A549 (cell line): Measurements from ENCODE around the gene MIEF1. TPM values are rescaled to one million over a fixed set of nuclear protein-coding genes. Genes with fewer than 3 reads are reported as not detected.
A peak's percentile ranks its signal among the peaks of the same experiment; 100 is the strongest.

Experiments
- ATAC-seq, 2 experiments: fragments of 200-7000 bp in 1 of 2; fragments of >200 bp in 1 of 2; cut with Nextera tagmentation in 1 of 2; cut with Tn5 transposase in 1 of 2; 3 replicates each; pipeline versions ENCODE4 v1.8.0 to v1.9.1; 2018 to 2020; ENCODE audit warnings: mild to moderate bottlenecking in 1 of 2, moderate library complexity in 1 of 2
- CTCF ChIA-PET: fragments of 300-600 bp; sonication (Branson Sonifier 250); formaldehyde crosslinking; extraction: SDS; loops from one replicate; lab custom pipeline; 2021; ENCODE audit warnings: antibody characterized with exemption, inconsistent platforms; lab: Yijun Ruan, JAX
- POLR2A ChIA-PET: fragments of 350-600 bp; formaldehyde crosslinking; extraction: SDS; loops from one replicate; lab custom pipeline; 2021; ENCODE audit warnings: antibody characterized with exemption, inconsistent platforms; lab: Yijun Ruan, JAX
- DNase-seq, 2 experiments: peaks; one replicate each; pipeline versions ENCODE4 v3.0.0 to v3.0.0-alpha.2; 2011 to 2016; ENCODE audit warnings: low read depth in 1 of 2, low spot score in 1 of 2
- FAIRE-seq: peaks from 2 replicates; lab custom pipeline; 2011; peaks lifted over from hg19 to GRCh38; lab: Jason Lieb, UNC
- H3K27ac ChIP-seq, 2 experiments: fragments of >200 bp; sonication (Bioruptor Twin); formaldehyde crosslinking; 3 replicates each; pipeline ENCODE4 v1.5.1; 2016 to 2017
- H3K4me1 ChIP-seq: fragments of >200 bp; sonication (Bioruptor Twin); formaldehyde crosslinking; 3 replicates; pipeline ENCODE4 v1.6.1; 2016
- H3K4me2 ChIP-seq: fragments of >200 bp; sonication (Bioruptor Twin); formaldehyde crosslinking; 3 replicates; pipeline ENCODE4 v1.6.1; 2016
- H3K4me3 ChIP-seq: fragments of >200 bp; sonication (Bioruptor Twin); formaldehyde crosslinking; 3 replicates; pipeline ENCODE4 v1.5.1; 2016
- H3K9me3 ChIP-seq: fragments of >200 bp; sonication (Bioruptor Twin); formaldehyde crosslinking; 3 replicates; pipeline ENCODE4 v1.6.1; 2016
- CBX2 ChIP-seq: fragments of 200-600 bp; sonication (generic); IDR thresholded peaks from 2 replicates; pipeline ENCODE4 v1.6.1; 2016; ENCODE audit warnings: low read depth, mild to moderate bottlenecking, borderline replicate concordance
- EHMT2 ChIP-seq: fragments of 200-600 bp; sonication (generic); IDR thresholded peaks from 2 replicates; pipeline ENCODE4 v1.6.1; 2016; ENCODE audit warnings: antibody characterized with exemption, low read depth, mild to moderate bottlenecking, moderate library complexity
- ESRRA ChIP-seq: fragments of 150-350 bp; IDR thresholded peaks from 2 replicates; pipeline ENCODE4 v1.6.1; 2014; ENCODE audit warnings: mild to moderate bottlenecking, low read length, borderline replicate concordance
- HDAC2 ChIP-seq: fragments of 200-600 bp; sonication (generic); IDR thresholded peaks from 2 replicates; pipeline ENCODE4 v1.6.1; 2016
- HOXB13 ChIP-seq: fragments of 250-450 bp; sonication (Bioruptor Pico); IDR thresholded peaks from 2 replicates; pipeline ENCODE4 v1.5.0; 2020; ENCODE audit warnings: low read depth, mild to moderate bottlenecking, moderate library complexity
- HOXB5 ChIP-seq: fragments of 250-450 bp; sonication (Bioruptor Pico); IDR thresholded peaks from 2 replicates; pipeline ENCODE4 v1.5.0; 2020; ENCODE audit warnings: mild to moderate bottlenecking, moderate library complexity
- KDM5A ChIP-seq: fragments of 200-600 bp; sonication (generic); IDR thresholded peaks from 2 replicates; pipeline ENCODE4 v1.6.1; 2016; ENCODE audit warnings: antibody characterized with exemption, mild to moderate bottlenecking
- MAFK ChIP-seq: fragments of 450-650 bp; IDR thresholded peaks from 2 replicates; pipeline ENCODE4 v1.6.1; 2014; ENCODE audit not compliant: partially characterized antibody
- NPAS2 ChIP-seq: fragments of 250-450 bp; sonication (Bioruptor Pico); IDR thresholded peaks from 2 replicates; pipeline ENCODE4 v1.8.0; 2022; ENCODE audit warnings: mild to moderate bottlenecking, moderate library complexity, borderline replicate concordance
- PHF8 ChIP-seq: fragments of 200-600 bp; sonication (generic); IDR thresholded peaks from 2 replicates; pipeline ENCODE4 v1.6.1; 2016; ENCODE audit warnings: low read depth, mild to moderate bottlenecking, antibody characterized with exemption, moderate library complexity, borderline replicate concordance
- POLR2A ChIP-seq: IDR thresholded peaks from 2 replicates; pipeline ENCODE4 v1.6.1; 2012; ENCODE audit warnings: mild to moderate bottlenecking, low read length
- POLR2AphosphoS2 ChIP-seq: conservative IDR thresholded peaks from 2 replicates; pipeline ENCODE4 v1.6.1; 2012; ENCODE audit warnings: low read length, improper control_type of control experiment, inconsistent platforms
- RAD21 ChIP-seq, 2 experiments: fragments of >200 bp in 1 of 2; sonication (Bioruptor Twin) in 1 of 2; formaldehyde crosslinking in 1 of 2; IDR thresholded peaks in 1 of 2; conservative IDR thresholded peaks in 1 of 2; 2 replicates in 1 of 2; 3 replicates in 1 of 2; pipeline ENCODE4 v1.6.1; 2012 to 2018; ENCODE audit warnings: inconsistent platforms in 1 of 2
- SMC3 ChIP-seq: fragments of >200 bp; sonication (Bioruptor Twin); formaldehyde crosslinking; IDR thresholded peaks from 3 replicates; pipeline ENCODE4 v1.6.1; 2018; ENCODE audit warnings: inconsistent platforms
- ZSCAN20 ChIP-seq: fragments of 250-450 bp; sonication (Bioruptor Pico); IDR thresholded peaks from 2 replicates; pipeline ENCODE4 v1.8.0; 2022; ENCODE audit warnings: mild to moderate bottlenecking, moderate library complexity
- WGBS: methylation state at CpG from one replicate; pipeline ENCODE4 v1.1.6; 2017; ENCODE audit errors: missing lambda C conversion rate; 5-methylcytosine and 5-hydroxymethylcytosine counted together
- polyA plus RNA-seq, 4 experiments: library from polyadenylated mRNA; depleted of rRNA in 3 of 4; stranded (reverse); fragments of >200 nt; fragmentation: RNase III in 1 of 4; extraction: RNeasy Plus Mini Kit Qiagen cat#74134 plus additional on column Dnase treatment in 1 of 4; gene quantifications; 2 replicates in 3 of 4; 3 replicates in 1 of 4; pipeline ENCODE4 v1.2.3, GENCODE V29; 2011 to 2017
- TF ChIP-seq, protein P1 (sequence below): fragments of >200 bp; sonication (Bioruptor Twin); formaldehyde crosslinking; IDR thresholded peaks from 2 replicates; pipeline ENCODE4 v1.6.1; 2016
- TF ChIP-seq, protein P2 (sequence below): fragments of >200 bp; sonication (Bioruptor Twin); formaldehyde crosslinking; IDR thresholded peaks from 3 replicates; pipeline ENCODE4 v1.5.1; 2016
- TF ChIP-seq, protein P3 (sequence below): fragments of 250-450 bp; sonication (Bioruptor Pico); IDR thresholded peaks from 2 replicates; pipeline ENCODE4 v1.5.0; 2021; ENCODE audit warnings: mild to moderate bottlenecking, moderate library complexity, borderline replicate concordance
- TF ChIP-seq, protein P4 (sequence below): fragments of 200-600 bp; sonication (generic); IDR thresholded peaks from 2 replicates; pipeline ENCODE4 v1.6.1; 2016; ENCODE audit warnings: antibody characterized with exemption, mild to moderate bottlenecking, moderate library complexity

Gene MIEF1
- polyA plus RNA-seq, 2 of the 4 experiments (the other 2 are of a cell fraction), result 18.8 to 20.5 TPM

DNA sequence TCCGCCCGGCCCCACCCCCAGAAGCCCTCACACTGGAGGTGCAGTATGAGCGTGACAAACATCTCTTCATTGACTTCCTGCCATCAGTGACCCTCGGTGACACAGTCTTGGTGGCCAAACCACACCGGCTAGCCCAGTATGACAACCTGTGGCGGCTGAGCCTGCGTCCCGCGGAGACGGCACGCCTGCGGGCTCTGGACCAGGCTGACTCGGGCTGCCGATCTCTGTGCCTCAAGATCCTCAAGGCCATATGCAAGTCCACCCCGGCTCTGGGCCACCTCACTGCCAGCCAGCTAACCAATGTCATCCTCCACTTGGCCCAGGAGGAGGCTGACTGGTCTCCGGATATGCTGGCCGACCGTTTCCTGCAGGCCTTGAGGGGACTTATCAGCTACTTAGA is 11.7 kb downstream of the MIEF1 start (continued):
- TF ChIP-seq KDM5A (no peak), HOXB5 (CRISPR knock-in tag) (no peak)

DNA sequence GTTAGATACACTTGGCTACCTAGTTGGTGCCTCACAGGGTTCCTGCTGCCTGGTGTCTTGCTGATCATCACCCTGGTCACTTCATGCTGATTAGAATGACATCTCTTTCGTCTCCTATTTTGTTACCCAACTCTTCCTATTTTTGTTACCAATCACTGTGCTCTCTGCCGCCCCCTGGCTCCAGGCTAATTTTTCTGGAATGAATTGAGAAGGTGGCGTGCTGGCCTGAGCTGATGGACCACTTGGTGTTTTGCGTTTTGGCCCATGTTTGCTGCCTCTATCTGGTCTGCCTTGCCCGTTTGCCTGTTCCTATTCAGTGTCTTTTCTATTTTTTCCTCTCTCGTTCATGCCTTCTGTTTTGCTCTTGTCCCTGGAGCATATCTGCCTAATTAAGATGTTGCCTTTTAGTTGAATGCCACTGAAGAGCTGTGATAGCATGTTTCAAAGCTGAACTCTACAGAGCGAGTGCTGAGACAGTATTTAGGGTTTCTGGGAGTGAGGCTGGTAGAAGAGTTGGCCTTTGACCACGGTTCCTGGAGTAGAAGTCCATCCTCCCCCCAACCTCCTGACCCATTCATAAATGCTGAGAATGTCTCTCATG is 12.4 kb downstream of the MIEF1 start:
- ChIA-PET CTCF (interaction anchor here (0.6 to 5.6 kb wide), 21 partner anchors 9 to 779 kb away, joined by 3 to 37 read pairs (median 4); partner anchors contain the start of genes MIEF1 and RPS19BP1), POLR2A (interaction anchor here (1.0 kb wide), 1 partner anchor 13 kb away, joined by 3 read pairs; the partner anchor contains the start of gene MIEF1)
- TF ChIP-seq ZSCAN20 (CRISPR knock-in tag) (no peak), PHF8 (no peak), HOXB13 (no peak), RAD21 (conservative IDR thresholded peaks at IDR 0.05 in 1 of 2, IDR thresholded peaks at IDR 0.05 in 1 of 2) (0 out of 5 replicates have a peak, but pooled peaks have one; percentile 13 to 14), POLR2A (no peak), ESRRA (no peak), POLR2AphosphoS2 (no peak), NPAS2 (CRISPR knock-in tag) (no peak), SMC3 (peak; percentile 37; the same call in 1 of the 3 replicates), CBX2 (no peak)
- TF ChIP-seq, protein P1, sequence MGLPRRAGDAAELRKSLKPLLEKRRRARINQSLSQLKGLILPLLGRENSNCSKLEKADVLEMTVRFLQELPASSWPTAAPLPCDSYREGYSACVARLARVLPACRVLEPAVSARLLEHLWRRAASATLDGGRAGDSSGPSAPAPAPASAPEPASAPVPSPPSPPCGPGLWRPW, result no peak
- TF ChIP-seq, protein P2, sequence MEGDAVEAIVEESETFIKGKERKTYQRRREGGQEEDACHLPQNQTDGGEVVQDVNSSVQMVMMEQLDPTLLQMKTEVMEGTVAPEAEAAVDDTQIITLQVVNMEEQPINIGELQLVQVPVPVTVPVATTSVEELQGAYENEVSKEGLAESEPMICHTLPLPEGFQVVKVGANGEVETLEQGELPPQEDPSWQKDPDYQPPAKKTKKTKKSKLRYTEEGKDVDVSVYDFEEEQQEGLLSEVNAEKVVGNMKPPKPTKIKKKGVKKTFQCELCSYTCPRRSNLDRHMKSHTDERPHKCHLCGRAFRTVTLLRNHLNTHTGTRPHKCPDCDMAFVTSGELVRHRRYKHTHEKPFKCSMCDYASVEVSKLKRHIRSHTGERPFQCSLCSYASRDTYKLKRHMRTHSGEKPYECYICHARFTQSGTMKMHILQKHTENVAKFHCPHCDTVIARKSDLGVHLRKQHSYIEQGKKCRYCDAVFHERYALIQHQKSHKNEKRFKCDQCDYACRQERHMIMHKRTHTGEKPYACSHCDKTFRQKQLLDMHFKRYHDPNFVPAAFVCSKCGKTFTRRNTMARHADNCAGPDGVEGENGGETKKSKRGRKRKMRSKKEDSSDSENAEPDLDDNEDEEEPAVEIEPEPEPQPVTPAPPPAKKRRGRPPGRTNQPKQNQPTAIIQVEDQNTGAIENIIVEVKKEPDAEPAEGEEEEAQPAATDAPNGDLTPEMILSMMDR, result peak; percentile 62
- no peaks in the 10 kb centered on the region for H3K9me3 ChIP-seq
- ATAC-seq (peak; percentile 37 to 61; a peak in 4 of 6 replicates), DNase-seq (peak in 1 of 2 experiments; percentile 31), FAIRE-seq (no peak)
- H3K4me3 ChIP-seq, result no peak overlapping the region
- 42% methylated on average over 8 of the region's 8 CpGs for WGBS
- no peak overlapping the region for H3K4me2 ChIP-seq
- H3K4me1 ChIP-seq, result peaks cover 10% of the 10 kb centered on the region
- H3K27ac ChIP-seq, result no peak overlapping the region

DNA sequence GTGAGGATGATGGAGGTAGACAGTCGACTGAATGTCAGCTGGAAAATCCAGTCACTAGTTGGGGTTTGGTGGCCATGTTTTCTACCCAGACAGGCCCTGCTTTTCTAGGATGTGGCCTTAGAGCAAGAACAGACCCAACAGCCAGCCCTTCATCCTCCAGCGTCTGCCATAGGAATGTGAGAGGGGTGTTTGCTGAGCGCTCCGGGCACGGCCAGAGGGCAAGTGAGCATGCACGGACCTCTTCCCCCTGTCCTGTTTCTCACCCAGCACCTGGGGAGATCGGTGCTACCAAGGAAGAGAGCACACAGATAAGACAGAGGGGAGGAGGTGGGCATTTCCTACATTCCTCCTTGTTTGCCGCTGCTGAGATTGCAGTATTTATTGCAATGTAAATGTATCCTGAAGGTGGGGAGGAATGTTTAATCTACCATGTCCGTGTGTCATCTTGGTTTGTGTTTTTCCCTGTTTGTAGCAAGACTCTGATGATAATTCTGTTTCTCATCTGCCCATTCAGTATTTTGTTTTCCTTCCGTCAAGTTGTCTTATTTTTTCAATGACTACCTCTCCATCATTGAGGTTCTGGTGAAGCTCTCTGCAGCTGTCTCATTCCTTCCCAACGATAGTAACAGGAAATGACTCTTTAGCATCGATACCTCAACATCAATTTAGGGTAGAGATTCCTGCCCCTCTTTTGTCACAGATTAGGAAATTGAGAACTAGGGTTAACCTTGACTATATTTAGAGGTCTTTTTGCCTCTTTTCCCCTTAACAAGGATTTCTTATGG is 13.4 kb downstream of the MIEF1 start:
- Histone ChIP-seq H3K4me2 (no peak overlapping the region), H3K4me3 (no peak overlapping the region), H3K27ac (no peak overlapping the region), H3K9me3 (no peaks in the 10 kb centered on the region), H3K4me1 (peaks cover 10% of the 10 kb centered on the region)
- ChIA-PET POLR2A (interaction anchor here (0.6 to 1.5 kb wide), 2 partner anchors 13 to 155 kb away, joined by 6 read pairs; partner anchors contain the start of gene MIEF1), CTCF (interaction anchor here (1.0 to 5.6 kb wide), 20 partner anchors 9 to 521 kb away, joined by 3 to 37 read pairs (median 5); partner anchors contain the start of gene MIEF1)
- WGBS, result 92% methylated on average over 10 of the region's 12 CpGs
- FAIRE-seq (no peak), ATAC-seq (no peak), DNase-seq (no peak)
- TF ChIP-seq MAFK (no peak), EHMT2 (no peak), ESRRA (no peak), PHF8 (no peak), HDAC2 (no peak), HOXB13 (no peak), CBX2 (no peak), POLR2A (no peak), KDM5A (no peak)
- TF ChIP-seq, protein P3, sequence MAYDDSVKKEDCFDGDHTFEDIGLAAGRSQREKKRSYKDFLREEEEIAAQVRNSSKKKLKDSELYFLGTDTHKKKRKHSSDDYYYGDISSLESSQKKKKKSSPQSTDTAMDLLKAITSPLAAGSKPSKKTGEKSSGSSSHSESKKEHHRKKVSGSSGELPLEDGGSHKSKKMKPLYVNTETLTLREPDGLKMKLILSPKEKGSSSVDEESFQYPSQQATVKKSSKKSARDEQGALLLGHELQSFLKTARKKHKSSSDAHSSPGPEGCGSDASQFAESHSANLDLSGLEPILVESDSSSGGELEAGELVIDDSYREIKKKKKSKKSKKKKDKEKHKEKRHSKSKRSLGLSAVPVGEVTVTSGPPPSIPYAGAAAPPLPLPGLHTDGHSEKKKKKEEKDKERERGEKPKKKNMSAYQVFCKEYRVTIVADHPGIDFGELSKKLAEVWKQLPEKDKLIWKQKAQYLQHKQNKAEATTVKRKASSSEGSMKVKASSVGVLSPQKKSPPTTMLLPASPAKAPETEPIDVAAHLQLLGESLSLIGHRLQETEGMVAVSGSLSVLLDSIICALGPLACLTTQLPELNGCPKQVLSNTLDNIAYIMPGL (CRISPR knock-in tag), result no peak
- TF ChIP-seq, protein P4, sequence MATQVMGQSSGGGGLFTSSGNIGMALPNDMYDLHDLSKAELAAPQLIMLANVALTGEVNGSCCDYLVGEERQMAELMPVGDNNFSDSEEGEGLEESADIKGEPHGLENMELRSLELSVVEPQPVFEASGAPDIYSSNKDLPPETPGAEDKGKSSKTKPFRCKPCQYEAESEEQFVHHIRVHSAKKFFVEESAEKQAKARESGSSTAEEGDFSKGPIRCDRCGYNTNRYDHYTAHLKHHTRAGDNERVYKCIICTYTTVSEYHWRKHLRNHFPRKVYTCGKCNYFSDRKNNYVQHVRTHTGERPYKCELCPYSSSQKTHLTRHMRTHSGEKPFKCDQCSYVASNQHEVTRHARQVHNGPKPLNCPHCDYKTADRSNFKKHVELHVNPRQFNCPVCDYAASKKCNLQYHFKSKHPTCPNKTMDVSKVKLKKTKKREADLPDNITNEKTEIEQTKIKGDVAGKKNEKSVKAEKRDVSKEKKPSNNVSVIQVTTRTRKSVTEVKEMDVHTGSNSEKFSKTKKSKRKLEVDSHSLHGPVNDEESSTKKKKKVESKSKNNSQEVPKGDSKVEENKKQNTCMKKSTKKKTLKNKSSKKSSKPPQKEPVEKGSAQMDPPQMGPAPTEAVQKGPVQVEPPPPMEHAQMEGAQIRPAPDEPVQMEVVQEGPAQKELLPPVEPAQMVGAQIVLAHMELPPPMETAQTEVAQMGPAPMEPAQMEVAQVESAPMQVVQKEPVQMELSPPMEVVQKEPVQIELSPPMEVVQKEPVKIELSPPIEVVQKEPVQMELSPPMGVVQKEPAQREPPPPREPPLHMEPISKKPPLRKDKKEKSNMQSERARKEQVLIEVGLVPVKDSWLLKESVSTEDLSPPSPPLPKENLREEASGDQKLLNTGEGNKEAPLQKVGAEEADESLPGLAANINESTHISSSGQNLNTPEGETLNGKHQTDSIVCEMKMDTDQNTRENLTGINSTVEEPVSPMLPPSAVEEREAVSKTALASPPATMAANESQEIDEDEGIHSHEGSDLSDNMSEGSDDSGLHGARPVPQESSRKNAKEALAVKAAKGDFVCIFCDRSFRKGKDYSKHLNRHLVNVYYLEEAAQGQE, result no peak
- TF ChIP-seq, protein P1, result no peak
- TF ChIP-seq, protein P2, result no peak
